Measurements from ENCODE around the gene TIGD1.

TIGD1 gene

DNA sequence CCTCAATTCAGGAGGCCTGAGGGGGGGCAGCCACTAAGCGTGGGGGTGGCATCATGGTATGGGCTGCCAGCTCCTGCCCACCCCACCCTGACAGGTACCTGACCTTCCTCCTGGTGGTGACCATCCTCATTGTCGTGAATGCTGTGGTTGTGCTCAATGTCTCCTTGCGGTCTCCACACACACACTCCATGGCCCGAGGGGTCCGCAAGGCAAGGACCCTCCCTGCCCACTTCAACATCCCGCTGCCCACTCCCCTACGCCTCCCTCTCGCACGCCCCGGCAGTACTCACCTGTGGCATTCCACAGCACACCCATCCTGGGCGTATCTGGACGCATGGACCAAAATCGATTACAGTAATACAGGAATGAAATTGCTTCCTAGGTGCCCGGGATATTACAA, 6.9 kb downstream of the TIGD1 start:
- H3K9me3 ChIP-seq (ENCODE audit: insufficient read depth, low read length) = peaks cover 2% of the 10 kb centered on the region; the same call in 1 of the 2 replicates
- H3K4me3 ChIP-seq (ENCODE audit: insufficient read length, low read depth) = no peak overlapping the region
- H3K36me3 ChIP-seq (ENCODE audit: insufficient read depth, insufficient read length, low read length) = peaks cover 38% of the 10 kb centered on the region
- H3K27me3 ChIP-seq (ENCODE audit: insufficient read depth, insufficient read length) = no peaks in the 10 kb centered on the region
- TF ChIP-seq SUZ12 (IDR thresholded peaks at IDR 0.05; ENCODE audit: extremely low read depth, insufficient read depth, insufficient read length) (no peak), YY1 (IDR thresholded peaks at IDR 0.05; ENCODE audit: insufficient read depth, insufficient read length) (no peak), ZNF274 (IDR thresholded peaks at IDR 0.05; ENCODE audit: low read depth, low read length) (no peak)
- H3K4me1 ChIP-seq (ENCODE audit: insufficient read depth, insufficient read length) = peaks cover 11% of the 10 kb centered on the region
- no peak for DNase-seq (ENCODE audit: low read depth, low spot score)
- no peak overlapping the region for H3K9ac ChIP-seq (ENCODE audit: insufficient read length, low read depth)

DNA sequence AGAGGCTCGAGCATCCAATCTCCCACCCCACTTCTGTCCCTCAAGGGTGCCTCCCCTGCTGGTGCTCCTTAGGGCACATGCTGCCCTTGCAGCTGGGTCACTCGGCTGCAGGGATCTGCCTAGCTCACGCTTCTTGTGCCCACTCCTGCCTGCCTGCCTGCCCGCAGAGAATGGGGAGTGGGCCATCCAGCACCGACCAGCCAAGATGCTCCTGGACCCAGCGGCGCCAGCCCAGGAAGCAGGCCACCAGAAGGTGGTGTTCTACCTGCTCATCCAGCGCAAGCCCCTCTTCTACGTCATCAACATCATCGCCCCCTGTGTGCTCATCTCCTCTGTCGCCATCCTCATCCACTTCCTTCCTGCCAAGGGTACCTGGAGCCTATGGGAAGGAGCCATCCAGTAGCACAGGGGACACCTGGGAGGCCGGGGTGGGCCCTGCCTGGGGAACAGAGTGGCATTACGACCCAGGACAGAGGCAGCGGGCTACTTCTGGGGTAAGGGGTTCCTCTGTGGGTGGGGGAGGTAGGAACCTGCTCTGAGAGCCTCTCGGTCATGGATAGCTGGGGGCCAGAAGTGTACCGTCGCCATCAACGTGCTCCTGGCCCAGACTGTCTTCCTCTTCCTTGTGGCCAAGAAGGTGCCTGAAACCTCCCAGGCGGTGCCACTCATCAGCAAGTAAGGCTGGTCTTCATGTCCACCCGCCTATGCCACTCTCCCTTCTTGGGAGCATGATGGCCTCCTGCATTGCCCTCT, 7.5 kb downstream of the TIGD1 start:
- no peak for DNase-seq (ENCODE audit: low read depth, low spot score)
- H3K4me3 ChIP-seq (ENCODE audit: insufficient read length, low read depth) = no peak overlapping the region
- H3K4me1 ChIP-seq (ENCODE audit: insufficient read depth, insufficient read length) = peaks cover 11% of the 10 kb centered on the region
- no peaks in the 10 kb centered on the region for H3K27me3 ChIP-seq (ENCODE audit: insufficient read depth, insufficient read length)
- H3K9me3 ChIP-seq (ENCODE audit: insufficient read depth, low read length) = no peaks in the 10 kb centered on the region
- TF ChIP-seq YY1 (IDR thresholded peaks at IDR 0.05; ENCODE audit: insufficient read depth, insufficient read length) (no peak), ZNF274 (IDR thresholded peaks at IDR 0.05; ENCODE audit: low read depth, low read length) (no peak), SUZ12 (IDR thresholded peaks at IDR 0.05; ENCODE audit: extremely low read depth, insufficient read depth, insufficient read length) (no peak)
- H3K9ac ChIP-seq (ENCODE audit: insufficient read length, low read depth) = no peak overlapping the region
- peaks cover 37% of the 10 kb centered on the region for H3K36me3 ChIP-seq (ENCODE audit: insufficient read depth, insufficient read length, low read length)

DNA sequence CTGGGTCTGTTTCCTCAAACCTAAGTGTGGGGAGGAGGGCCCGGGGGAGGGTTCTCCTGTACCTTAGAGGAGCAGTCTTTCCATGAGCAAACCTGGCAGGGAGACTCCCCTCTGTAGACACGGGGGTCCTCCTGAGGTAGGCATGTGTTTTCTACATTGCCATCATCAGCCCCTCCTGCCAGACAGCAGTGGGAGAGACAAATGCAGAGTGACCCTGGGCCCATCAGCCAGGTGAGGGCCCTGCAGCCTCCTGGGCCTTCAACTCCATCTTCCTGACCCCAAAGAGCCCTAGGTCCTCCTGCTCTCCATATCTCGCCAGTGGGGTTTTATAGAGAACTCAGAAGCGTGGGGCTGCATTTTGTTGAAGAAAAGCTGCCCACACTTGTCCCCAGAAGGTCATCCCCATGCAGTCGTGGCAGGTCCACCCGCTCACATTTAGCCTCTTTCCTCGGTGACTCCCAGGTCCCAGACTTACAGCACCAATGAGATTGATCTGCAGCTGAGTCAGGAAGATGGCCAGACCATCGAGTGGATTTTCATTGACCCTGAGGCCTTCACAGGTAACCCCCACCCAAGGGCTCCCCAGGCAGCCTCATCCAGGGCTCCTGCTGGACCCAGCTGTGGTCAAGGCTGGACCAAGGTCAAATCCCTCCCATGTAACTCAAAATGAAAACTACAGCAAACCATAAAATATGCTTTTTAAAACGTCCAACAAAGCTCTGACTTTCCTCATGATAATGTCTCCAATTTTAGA, 8.2 kb downstream of the TIGD1 start:
- Histone ChIP-seq H3K4me3 (ENCODE audit: insufficient read length, low read depth) (no peak overlapping the region), H3K9me3 (ENCODE audit: insufficient read depth, low read length) (no peaks in the 10 kb centered on the region), H3K27me3 (ENCODE audit: insufficient read depth, insufficient read length) (no peaks in the 10 kb centered on the region), H3K4me1 (ENCODE audit: insufficient read depth, insufficient read length) (peaks cover 11% of the 10 kb centered on the region), H3K36me3 (ENCODE audit: insufficient read depth, insufficient read length, low read length) (peaks cover 30% of the 10 kb centered on the region), H3K9ac (ENCODE audit: insufficient read length, low read depth) (no peak overlapping the region)
- no peak for DNase-seq (ENCODE audit: low read depth, low spot score)
- TF ChIP-seq YY1 (IDR thresholded peaks at IDR 0.05; ENCODE audit: insufficient read depth, insufficient read length) (no peak), SUZ12 (IDR thresholded peaks at IDR 0.05; ENCODE audit: extremely low read depth, insufficient read depth, insufficient read length) (no peak), ZNF274 (IDR thresholded peaks at IDR 0.05; ENCODE audit: low read depth, low read length) (no peak)

DNA sequence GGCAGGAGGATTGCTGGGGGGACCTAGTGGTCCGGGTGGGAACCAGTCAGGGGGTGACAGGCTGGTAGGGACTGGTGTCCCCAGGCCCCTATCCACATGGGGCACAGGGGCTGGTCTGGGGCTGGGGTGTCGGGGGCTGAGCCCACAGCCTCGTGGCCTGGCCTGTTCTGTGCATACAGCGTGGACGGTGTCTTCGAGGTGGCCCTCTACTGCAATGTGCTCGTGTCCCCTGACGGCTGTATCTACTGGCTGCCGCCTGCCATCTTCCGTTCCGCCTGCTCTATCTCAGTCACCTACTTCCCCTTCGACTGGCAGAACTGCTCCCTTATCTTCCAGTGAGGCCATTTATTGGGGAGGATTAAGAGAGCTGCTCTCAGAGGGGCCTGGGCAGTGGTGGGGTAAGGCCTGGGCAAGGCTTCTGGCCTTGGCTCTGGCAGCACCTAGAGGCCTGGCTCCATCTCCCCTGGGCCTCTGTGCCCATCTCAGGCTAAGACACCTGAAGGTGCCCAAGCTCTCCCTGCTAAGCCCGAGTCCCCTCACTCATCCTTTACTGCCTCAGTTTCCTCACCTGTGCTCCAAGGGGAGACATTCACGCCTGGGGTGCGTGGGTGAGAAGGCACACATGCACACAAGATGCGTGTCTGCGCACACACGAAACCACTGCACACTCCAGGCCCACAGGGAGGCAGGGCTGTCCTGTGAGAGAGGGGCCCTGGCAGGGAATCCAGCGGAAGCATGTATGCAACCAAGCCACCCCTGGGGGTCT, 9.0 kb downstream of the TIGD1 start:
- no peak overlapping the region for H3K9ac ChIP-seq (ENCODE audit: insufficient read length, low read depth)
- H3K9me3 ChIP-seq (ENCODE audit: insufficient read depth, low read length) = peaks cover 2% of the 10 kb centered on the region; the same call in 1 of the 2 replicates
- no peaks in the 10 kb centered on the region for H3K27me3 ChIP-seq (ENCODE audit: insufficient read depth, insufficient read length)
- peaks cover 11% of the 10 kb centered on the region for H3K4me1 ChIP-seq (ENCODE audit: insufficient read depth, insufficient read length)
- H3K4me3 ChIP-seq (ENCODE audit: insufficient read length, low read depth) = no peak overlapping the region
- TF ChIP-seq SUZ12 (IDR thresholded peaks at IDR 0.05; ENCODE audit: extremely low read depth, insufficient read depth, insufficient read length) = no peak
- no peak for TF ChIP-seq YY1 (IDR thresholded peaks at IDR 0.05; ENCODE audit: insufficient read depth, insufficient read length)
- no peak for TF ChIP-seq ZNF274 (IDR thresholded peaks at IDR 0.05; ENCODE audit: low read depth, low read length)
- H3K36me3 ChIP-seq (ENCODE audit: insufficient read depth, insufficient read length, low read length) = peaks cover 23% of the 10 kb centered on the region
- DNase-seq (ENCODE audit: low read depth, low spot score) = no peak

DNA sequence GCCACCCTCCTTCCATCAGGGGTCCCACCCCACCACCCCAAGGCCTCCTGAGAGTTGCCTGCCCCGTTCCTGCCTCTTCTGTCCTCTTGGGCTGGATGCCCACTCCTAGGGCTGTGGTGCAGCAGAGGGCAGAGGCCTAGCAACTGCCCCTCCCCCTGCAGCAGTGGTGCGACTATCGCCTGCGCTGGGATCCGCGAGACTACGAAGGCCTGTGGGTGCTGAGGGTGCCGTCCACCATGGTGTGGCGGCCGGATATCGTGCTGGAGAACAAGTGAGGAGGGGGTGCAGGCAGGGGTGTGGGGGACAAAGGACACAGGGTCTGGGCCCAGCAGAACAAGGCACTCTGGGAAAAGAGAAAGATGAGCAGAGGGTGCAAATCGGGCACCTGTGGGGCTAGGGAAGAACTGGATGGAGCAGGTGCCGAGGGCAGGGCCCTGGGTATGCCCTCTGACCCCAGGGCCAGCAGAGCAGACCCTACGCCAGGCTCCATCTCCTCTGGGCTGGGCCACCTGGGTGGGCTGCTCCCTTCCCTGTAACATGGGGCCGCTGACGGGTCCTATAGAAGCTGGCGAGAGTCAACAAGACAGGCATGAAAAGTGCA, 9.8 kb downstream of the TIGD1 start:
- no peak for TF ChIP-seq SUZ12 (IDR thresholded peaks at IDR 0.05; ENCODE audit: extremely low read depth, insufficient read depth, insufficient read length)
- TF ChIP-seq ZNF274 (IDR thresholded peaks at IDR 0.05; ENCODE audit: low read depth, low read length) = no peak
- no peak for TF ChIP-seq YY1 (IDR thresholded peaks at IDR 0.05; ENCODE audit: insufficient read depth, insufficient read length)
- no peak overlapping the region for H3K4me3 ChIP-seq (ENCODE audit: insufficient read length, low read depth)
- peaks cover 19% of the 10 kb centered on the region for H3K36me3 ChIP-seq (ENCODE audit: insufficient read depth, insufficient read length, low read length)
- peaks cover 10% of the 10 kb centered on the region; the same call in 1 of the 2 replicates for H3K9me3 ChIP-seq (ENCODE audit: insufficient read depth, low read length)
- peaks cover 11% of the 10 kb centered on the region for H3K4me1 ChIP-seq (ENCODE audit: insufficient read depth, insufficient read length)
- peak overlapping the region; percentile 46 for H3K9ac ChIP-seq (ENCODE audit: insufficient read length, low read depth)
- H3K27me3 ChIP-seq (ENCODE audit: insufficient read depth, insufficient read length) = no peaks in the 10 kb centered on the region
- no peak for DNase-seq (ENCODE audit: low read depth, low spot score)

DNA sequence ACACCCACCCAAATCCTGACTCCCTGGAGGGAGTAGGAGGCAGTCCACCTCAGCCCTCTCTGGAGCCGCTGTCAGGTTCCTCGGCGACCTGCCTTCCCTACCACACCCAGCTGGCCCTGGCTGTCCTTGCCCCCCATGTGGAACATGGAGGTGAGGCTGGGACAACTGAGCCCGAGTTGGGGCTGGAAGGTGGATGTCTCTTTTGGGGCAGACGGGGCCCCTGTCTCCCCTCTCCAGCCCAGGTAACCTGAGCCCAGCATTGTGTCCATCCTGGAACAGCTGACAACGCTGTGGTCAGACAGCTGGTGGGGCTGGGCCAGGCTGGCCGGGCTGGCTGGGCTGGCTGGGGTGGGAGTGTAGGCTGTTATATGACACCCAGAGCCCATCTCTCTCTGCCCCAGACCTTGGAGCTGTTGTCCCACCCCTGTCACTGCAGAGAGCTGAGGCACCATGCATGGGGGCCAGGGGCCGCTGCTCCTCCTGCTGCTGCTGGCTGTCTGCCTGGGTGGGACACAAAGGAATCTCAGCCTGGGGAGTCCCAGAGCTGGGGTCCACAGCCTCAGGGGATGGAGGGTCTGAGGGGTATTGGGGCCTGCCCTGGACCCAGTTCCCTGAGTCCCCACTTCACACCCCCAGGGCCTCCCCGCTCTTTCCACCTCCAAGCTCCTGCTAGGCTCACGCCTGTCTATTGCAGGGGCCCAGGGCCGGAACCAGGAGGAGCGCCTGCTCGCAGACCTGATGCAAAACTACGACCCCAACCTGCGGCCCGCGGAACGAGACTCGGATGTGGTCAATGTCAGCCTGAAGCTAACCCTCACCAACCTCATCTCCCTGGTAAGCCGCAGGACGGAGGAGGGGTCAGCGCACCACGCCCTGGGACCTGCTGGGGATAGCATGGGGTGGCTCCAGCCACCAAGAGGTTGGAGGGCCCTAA, 10.8 kb downstream of the TIGD1 start, which contains the start of gene CHRNG:
Gene CHRNG, plus strand, starts transcription at position 395 of the 934 bp plus-strand sequence. Its CDS starts 56 bp downstream, at position 451.
- H3K4me3 ChIP-seq (ENCODE audit: insufficient read length, low read depth) = no peak within 1 kb of the TSS
- H3K9me3 ChIP-seq (ENCODE audit: insufficient read depth, low read length) = peaks cover 10% of the 10 kb centered on the region; the same call in 1 of the 2 replicates
- no peaks in the 10 kb centered on the region for H3K27me3 ChIP-seq (ENCODE audit: insufficient read depth, insufficient read length)
- H3K9ac ChIP-seq (ENCODE audit: insufficient read length, low read depth) = peak within 1 kb of the TSS; percentile 46
- H3K36me3 ChIP-seq (ENCODE audit: insufficient read depth, insufficient read length, low read length) = peaks cover 15% of the 10 kb centered on the region
- TF ChIP-seq ZNF274 (IDR thresholded peaks at IDR 0.05; ENCODE audit: low read depth, low read length) = no peak
- TF ChIP-seq SUZ12 (IDR thresholded peaks at IDR 0.05; ENCODE audit: extremely low read depth, insufficient read depth, insufficient read length) = no peak
- TF ChIP-seq YY1 (IDR thresholded peaks at IDR 0.05; ENCODE audit: insufficient read depth, insufficient read length) = no peak
- peaks cover 17% of the 10 kb centered on the region for H3K4me1 ChIP-seq (ENCODE audit: insufficient read depth, insufficient read length)
- DNase-seq (ENCODE audit: low read depth, low spot score) = no peak
